GM12865 (cell line): ENCODE measurements around the gene EHBP1.

ENCODE experiments used
- DNase-seq: peaks from one replicate; pipeline ENCODE4 v3.0.0; 2010; ENCODE audit warnings: low read depth
- H3K4me3 ChIP-seq: 2 replicates; pipeline ENCODE4 v1.5.1; 2011; ENCODE audit warnings: mild to moderate bottlenecking, low read depth, low read length, control low read depth
- TF ChIP-seq, protein P1 (sequence below): IDR thresholded peaks from 2 replicates; pipeline ENCODE4 v1.5.1; 2011; ENCODE audit warnings: low read length, control low read depth, low read depth, inconsistent platforms; ENCODE audit not compliant: insufficient read depth; ENCODE audit errors: missing control alignments

EHBP1 gene

GRCh38 chr2:62783679-62784078 is 78.2 kb downstream of the EHBP1 start:
- DNase-seq = no peak
- H3K4me3 ChIP-seq = no peak overlapping the region
- TF ChIP-seq, protein P1, sequence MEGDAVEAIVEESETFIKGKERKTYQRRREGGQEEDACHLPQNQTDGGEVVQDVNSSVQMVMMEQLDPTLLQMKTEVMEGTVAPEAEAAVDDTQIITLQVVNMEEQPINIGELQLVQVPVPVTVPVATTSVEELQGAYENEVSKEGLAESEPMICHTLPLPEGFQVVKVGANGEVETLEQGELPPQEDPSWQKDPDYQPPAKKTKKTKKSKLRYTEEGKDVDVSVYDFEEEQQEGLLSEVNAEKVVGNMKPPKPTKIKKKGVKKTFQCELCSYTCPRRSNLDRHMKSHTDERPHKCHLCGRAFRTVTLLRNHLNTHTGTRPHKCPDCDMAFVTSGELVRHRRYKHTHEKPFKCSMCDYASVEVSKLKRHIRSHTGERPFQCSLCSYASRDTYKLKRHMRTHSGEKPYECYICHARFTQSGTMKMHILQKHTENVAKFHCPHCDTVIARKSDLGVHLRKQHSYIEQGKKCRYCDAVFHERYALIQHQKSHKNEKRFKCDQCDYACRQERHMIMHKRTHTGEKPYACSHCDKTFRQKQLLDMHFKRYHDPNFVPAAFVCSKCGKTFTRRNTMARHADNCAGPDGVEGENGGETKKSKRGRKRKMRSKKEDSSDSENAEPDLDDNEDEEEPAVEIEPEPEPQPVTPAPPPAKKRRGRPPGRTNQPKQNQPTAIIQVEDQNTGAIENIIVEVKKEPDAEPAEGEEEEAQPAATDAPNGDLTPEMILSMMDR = no peak

DNA sequence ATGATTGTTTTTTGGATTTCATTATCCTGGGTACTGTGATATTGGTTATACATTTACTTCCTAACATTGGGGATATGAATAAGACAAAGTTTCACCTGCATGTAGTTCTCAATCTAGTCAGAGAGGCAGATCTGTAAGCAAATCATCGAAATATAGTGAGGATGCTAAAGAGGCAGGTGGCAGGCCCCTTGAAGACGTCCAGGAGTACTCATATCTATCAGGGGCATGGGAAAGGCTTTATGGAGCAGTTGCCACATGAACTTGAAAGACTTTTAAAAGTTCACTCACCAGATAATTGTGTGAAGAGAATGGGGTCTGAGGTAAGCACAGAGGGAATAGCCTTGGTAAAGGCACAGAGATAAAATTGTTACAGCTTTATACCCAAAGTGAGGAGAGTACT is 78.8 kb downstream of the EHBP1 start:
- TF ChIP-seq, protein P1 = no peak

DNA sequence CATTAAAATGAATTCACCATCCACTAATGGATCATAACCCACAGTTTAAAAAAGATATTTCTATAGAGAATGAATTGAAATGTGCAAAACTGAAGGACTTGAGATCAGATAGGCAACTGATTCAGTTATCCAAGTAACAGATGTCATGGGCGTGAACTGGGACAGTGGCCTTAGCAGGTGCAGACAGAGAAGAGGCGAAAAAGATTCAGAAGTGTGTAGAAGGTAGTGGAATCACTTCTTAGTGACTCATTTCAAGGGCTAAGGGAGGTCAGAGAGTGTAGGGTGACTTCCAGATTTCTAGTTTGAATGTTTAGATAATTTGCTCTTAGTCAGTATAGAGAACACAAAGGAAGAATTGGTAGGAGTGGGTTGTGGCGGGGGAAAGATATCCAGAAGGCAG is 79.7 kb downstream of the EHBP1 start:
- DNase-seq = peak; percentile 49
- TF ChIP-seq, protein P1 = no peak
- no peak overlapping the region for H3K4me3 ChIP-seq

More for the DNA sequence above, 78.8 kb downstream of the EHBP1 start:
- DNase-seq = no peak
- H3K4me3 ChIP-seq = no peak overlapping the region

DNA sequence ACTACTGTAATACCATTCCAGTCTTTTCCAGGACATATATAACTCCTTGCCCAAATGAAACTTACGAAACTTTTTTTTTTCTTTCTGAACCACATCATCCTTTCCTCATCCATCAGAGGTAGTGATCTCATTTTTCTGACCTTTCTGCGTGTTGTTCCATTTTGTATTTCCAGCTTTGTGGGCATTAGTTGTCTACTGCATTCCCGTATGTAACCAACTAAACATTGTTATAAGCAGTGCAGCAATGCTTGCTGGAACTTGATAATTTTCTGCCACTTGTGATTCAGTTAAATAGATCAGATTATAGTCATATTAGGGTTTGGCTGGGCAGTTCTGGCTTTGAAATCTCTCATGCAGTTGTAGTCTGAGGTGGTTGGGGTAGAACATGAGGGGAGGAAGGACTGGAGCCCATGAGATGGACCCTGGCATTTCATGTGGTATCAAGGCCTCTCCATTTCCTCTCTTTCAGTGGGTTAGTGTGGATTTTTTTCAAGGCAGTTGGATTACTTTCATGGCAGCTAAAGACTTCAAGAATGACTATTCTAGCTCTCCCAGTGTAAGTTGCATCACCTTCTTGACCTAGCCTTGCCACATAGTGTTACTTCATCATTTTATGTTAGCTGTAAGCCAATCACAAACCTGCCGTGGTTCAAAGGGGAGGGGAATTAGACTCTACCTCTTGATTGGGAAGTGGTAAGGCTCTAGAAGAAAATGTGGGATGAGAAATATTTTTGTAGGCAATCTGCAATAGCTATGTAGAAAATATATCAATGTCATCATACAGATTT is 80.5 kb downstream of the EHBP1 start:
- H3K4me3 ChIP-seq = no peak overlapping the region
- DNase-seq = no peak
- TF ChIP-seq, protein P1 = no peak

GRCh38 chr2:62787386-62787785 is 81.9 kb downstream of the EHBP1 start:
- no peak overlapping the region for H3K4me3 ChIP-seq
- DNase-seq = peak; percentile 41
- TF ChIP-seq, protein P1 = peak; percentile 16

DNA sequence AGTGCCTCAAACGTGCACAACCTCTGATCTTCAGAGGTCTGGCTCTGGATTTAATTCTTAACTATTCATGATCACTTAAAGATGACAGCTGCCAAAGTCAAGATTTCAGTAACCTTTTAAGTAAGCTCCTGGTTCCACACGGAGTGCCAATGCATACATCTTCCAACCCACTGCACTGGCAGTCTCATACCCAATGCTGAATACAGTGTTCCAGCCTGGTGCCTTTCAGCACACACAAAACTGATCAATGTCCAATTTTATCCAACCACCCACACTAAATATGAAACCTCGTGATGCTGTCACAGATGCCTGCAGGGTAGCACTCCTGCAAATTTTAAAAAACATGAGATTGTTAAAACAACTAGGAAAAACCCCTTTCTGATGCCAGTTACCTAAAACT is 84.0 kb downstream of the EHBP1 start:
- H3K4me3 ChIP-seq = no peak overlapping the region
- TF ChIP-seq, protein P1 = no peak
- no peak for DNase-seq

DNA sequence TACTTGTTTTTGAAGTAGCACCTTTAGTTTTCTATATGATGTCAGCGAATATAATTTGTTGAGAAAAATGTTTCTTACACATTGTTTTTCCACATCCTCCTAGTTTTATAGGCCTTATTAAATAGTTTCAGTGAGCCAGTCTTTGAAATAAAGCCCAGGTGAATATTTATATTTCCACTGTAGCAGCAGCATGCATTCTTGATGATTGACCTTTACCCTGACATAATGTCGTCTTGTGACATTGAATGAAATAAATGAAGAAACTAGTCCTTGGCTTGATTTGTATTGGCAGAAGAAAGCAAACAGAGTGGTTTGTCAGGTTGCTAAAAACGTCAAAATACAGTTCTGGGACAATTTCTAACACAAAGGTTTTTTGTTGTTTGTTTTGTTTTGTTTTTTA is 84.4 kb downstream of the EHBP1 start:
- DNase-seq = no peak
- TF ChIP-seq, protein P1 = no peak
- no peak overlapping the region for H3K4me3 ChIP-seq
